OCI-LY3 (cell line): ENCODE data around the gene ENTPD7.

Experiments
- EZH2phosphoT487 ChIP-seq: fragments of 200-600 bp; shearing (Covaris generic); IDR thresholded peaks from 2 replicates; pipeline ENCODE4 v1.6.1; 2018; ENCODE audit warnings: antibody characterized with exemption, mixed run types, low read depth
- TF ChIP-seq, protein P1 (sequence below): fragments of 200-600, 300-600 bp; sonication (generic); IDR thresholded peaks from 2 replicates; pipeline ENCODE4 v1.5.1; 2014; ENCODE audit warnings: antibody characterized with exemption, low read length, low read depth

DNA sequence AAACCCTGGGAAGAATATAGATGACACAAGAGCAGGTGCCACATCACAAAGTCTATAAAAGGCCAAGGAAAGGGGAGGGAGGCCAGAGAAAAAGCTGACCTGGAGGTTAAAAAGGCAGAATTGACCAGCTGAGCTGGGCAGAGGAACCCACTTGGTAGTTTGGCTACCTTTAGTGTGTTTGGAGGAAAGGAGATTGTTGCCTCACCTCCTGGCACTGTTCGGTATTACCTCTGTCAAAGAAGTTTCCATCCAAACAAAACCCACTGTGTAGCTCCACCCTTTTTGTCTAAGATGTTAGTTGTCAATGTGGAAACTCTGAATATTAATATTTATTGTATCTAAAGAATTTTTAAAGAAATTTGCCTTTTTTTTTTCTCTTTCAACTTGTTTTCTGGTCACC lies 23.4 kb downstream of the ENTPD7 start:
- TF ChIP-seq, protein P1, sequence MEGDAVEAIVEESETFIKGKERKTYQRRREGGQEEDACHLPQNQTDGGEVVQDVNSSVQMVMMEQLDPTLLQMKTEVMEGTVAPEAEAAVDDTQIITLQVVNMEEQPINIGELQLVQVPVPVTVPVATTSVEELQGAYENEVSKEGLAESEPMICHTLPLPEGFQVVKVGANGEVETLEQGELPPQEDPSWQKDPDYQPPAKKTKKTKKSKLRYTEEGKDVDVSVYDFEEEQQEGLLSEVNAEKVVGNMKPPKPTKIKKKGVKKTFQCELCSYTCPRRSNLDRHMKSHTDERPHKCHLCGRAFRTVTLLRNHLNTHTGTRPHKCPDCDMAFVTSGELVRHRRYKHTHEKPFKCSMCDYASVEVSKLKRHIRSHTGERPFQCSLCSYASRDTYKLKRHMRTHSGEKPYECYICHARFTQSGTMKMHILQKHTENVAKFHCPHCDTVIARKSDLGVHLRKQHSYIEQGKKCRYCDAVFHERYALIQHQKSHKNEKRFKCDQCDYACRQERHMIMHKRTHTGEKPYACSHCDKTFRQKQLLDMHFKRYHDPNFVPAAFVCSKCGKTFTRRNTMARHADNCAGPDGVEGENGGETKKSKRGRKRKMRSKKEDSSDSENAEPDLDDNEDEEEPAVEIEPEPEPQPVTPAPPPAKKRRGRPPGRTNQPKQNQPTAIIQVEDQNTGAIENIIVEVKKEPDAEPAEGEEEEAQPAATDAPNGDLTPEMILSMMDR = no peak
- no peak for TF ChIP-seq EZH2phosphoT487
